K562 (cell line): ENCODE measurements around the gene ACTL7B.

Experiments
- CAMTA2 ChIP-seq: fragments of 250-450 bp; sonication (Bioruptor Pico); conservative IDR thresholded peaks from 2 replicates; pipeline ENCODE4 v1.5.1; 2022
- CEBPB ChIP-seq: fragments of 450-650 bp; IDR thresholded peaks from 2 replicates; pipeline ENCODE4 v1.6.1; 2016; ENCODE audit warnings: missing genetic modification characterization, missing compliant biosample characterization
- CTCF ChIP-seq, 3 experiments: IDR thresholded peaks in 2 of 3; conservative IDR thresholded peaks in 1 of 3; 2 replicates each; pipeline ENCODE4 v1.5.1; 2011 to 2012; ENCODE audit warnings: low read length in 3 of 3, mild to moderate bottlenecking in 3 of 3, control low read depth in 2 of 3, improper control_type of control experiment in 1 of 3, inconsistent platforms in 1 of 3, low read depth in 1 of 3, mixed read lengths in 1 of 3, moderate library complexity in 1 of 3; ENCODE audit not compliant: insufficient read depth in 2 of 3
- ETV6 ChIP-seq, 3 experiments: fragments of 150-350 bp in 1 of 3; sonication (generic) in 1 of 3; formaldehyde crosslinking in 1 of 3; IDR thresholded peaks; 2 replicates each; pipeline versions ENCODE4 v1.6.1 to v1.8.0; 2014 to 2022; ENCODE audit warnings: borderline replicate concordance in 2 of 3, low read depth in 2 of 3, antibody characterized with exemption in 1 of 3, low read length in 1 of 3, mild to moderate bottlenecking in 1 of 3, missing genetic modification reagents in 1 of 3
- POLR2AphosphoS5 ChIP-seq: IDR thresholded peaks from 2 replicates; pipeline ENCODE4 v1.6.1; 2011; ENCODE audit warnings: mild to moderate bottlenecking, low read depth, low read length, moderate library complexity; ENCODE audit not compliant: control insufficient read depth, insufficient read depth
- SAFB ChIP-seq: fragments of 200-400 bp; formaldehyde crosslinking; IDR thresholded peaks from 2 replicates; pipeline ENCODE4 v1.6.1; 2017; ENCODE audit warnings: low read depth, low read length, borderline replicate concordance
- SIN3A ChIP-seq, 2 experiments: fragments of 150-350 bp in 1 of 2; IDR thresholded peaks; 2 replicates each; pipeline ENCODE4 v1.6.1; 2011 to 2016; ENCODE audit warnings: borderline replicate concordance in 2 of 2, low read depth in 2 of 2, low read length in 2 of 2, mild to moderate bottlenecking in 2 of 2, moderate library complexity in 2 of 2; ENCODE audit not compliant: control insufficient read depth in 1 of 2
- TOE1 ChIP-seq, 2 experiments: fragments of 450-650 bp in 1 of 2; sonication (generic) in 1 of 2; formaldehyde crosslinking in 1 of 2; IDR thresholded peaks; 2 replicates each; pipeline versions ENCODE4 v1.7.1 to v1.8.0; 2016 to 2022; ENCODE audit warnings: borderline replicate concordance in 2 of 2, mild to moderate bottlenecking in 2 of 2, antibody characterized with exemption in 1 of 2, inconsistent platforms in 1 of 2, low read depth in 1 of 2, missing genetic modification reagents in 1 of 2, moderate library complexity in 1 of 2
- ZNF24 ChIP-seq: fragments of 450-650 bp; IDR thresholded peaks from 2 replicates; pipeline ENCODE4 v1.6.1; 2016

DNA sequence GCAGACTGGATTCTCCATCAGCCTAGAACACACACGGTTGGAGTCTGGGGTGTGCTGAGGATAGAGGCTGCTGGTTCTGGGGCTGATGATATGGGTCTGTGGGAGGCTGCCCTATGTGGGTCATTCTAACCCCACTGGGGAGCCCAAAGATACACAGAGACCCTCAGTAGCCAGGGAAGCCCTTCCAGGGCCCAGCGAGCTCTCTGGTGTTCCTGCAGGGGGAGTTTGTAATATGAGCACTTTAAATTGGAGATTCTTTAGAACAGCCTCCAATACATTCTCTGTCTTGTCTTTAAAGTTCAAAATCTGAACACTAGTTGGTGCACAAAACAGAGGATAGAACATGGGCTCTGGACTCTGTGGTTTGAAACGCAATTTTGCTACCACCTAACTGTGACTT, 8.7 kb upstream of the ACTL7B start:
- TF ChIP-seq ZNF24 (no peak), TOE1 (IDR thresholded peaks at IDR 0.05; ENCODE audit: borderline replicate concordance) (no peak), TOE1 (CRISPR knock-in tag; IDR thresholded peaks at IDR 0.05; ENCODE audit: borderline replicate concordance, low read depth) (no peak), POLR2AphosphoS5 (no peak), ETV6 (IDR thresholded peaks at IDR 0.05; ENCODE audit: borderline replicate concordance in 1 of 2, low read depth in 2 of 2, low read length in 1 of 2) (no peak), ETV6 (CRISPR knock-in tag; IDR thresholded peaks at IDR 0.05; ENCODE audit: borderline replicate concordance) (no peak), SAFB (no peak), SIN3A (IDR thresholded peaks at IDR 0.05; ENCODE audit: borderline replicate concordance in 2 of 2, control insufficient read depth in 1 of 2, low read depth in 2 of 2, low read length in 2 of 2) (no peak), CTCF (IDR thresholded peaks at IDR 0.05 in 2 of 3, conservative IDR thresholded peaks at IDR 0.05 in 1 of 3; ENCODE audit: insufficient read depth in 2 of 3, low read depth in 1 of 3, low read length in 3 of 3) (peak; percentile 14 to 16 (median 16); a peak in 1 of 6 replicates), CAMTA2 (CRISPR knock-in tag) (no peak), CEBPB (tag) (no peak)
